Measurements from ENCODE around the gene WDR7.

The WDR7 gene

GRCh38 chr18:56952026-56952425 is 300.9 kb downstream of the WDR7 start:
- no peak for DNase-seq

DNA sequence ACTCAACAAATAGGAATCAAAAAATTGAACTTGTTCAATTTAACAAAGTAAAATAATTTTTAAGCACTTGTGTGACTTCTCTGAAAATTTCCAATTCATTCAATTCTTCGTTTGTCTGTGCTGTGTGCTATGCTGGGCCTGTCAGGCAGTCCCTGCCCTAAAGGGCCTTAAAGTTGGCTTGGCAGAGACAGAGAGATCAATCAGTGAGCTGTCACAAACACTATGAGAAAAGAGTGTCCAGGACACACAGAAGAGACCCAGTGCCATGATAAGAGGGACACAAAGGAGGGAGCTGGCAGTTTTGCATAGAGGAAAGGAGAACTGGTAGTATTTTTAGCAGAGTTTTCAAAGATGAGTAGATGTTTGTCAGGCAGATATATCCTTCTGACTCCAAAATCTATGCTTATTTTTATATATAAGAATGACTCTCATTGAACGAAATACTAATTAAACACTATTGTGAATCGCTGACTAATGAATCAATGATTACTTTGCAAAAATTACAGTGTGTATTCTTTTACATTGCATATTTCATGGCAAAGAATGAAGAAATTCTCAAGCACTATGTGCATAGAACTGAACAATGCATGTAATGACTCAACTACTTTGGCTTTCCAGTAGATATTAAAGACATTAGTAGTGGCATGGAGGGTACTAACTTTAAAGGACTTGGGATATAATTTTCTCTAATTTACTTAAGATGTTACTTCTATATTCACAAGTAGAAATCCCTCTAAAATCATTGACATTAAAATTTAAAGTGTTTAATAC is 302.5 kb downstream of the WDR7 start:
- DNase-seq = no peak

- DNase-seq = no peak
Observed at GRCh38 chr18:56955490-56955889, 304.3 kb downstream of the WDR7 start.

- no peak for DNase-seq
Observed at GRCh38 chr18:56959120-56959519, 308.0 kb downstream of the WDR7 start.

DNA sequence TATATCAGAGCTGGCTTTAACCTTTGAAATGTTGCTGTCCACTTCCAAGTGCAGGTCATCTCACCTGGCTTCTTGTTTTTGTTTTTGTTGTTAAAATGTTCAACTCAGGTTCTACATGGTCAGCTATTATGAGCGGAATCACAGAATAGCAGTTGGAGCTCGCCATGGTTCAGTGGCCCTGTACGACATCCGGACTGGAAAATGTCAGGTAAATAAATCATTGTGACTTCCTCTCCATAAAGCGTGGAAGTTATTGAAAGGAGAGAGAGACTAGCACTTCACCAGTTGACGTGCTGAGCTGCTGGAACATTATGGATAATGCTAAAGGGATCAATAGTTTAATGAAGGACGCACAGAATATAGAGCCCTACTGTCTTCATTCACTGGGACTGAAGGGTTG is 311.2 kb downstream of the WDR7 start:
- DNase-seq = no peak

GRCh38 chr18:56967035-56967434 is 315.9 kb downstream of the WDR7 start:
- DNase-seq = no peak

- no peak for DNase-seq
Observed at GRCh38 chr18:56973487-56973886, 322.3 kb downstream of the WDR7 start.

DNA sequence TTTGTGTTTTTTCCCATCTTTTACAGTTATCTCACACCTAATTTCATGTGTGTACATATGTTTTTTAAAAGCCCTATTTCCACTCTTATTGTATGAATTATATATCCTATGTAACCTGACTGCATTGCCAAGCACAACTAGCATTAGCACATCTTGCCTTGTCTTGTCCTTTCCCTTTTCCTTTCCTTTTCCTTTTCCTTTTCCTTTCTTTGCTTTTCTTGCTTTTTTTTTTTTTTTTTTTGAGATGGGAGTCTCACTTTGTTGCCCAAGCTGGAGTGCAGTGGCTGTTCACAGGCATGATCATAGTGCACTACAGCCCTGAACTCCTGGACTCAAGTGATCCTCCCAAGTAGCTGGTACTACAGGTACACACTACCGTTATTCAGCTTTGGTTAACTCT is 323.0 kb downstream of the WDR7 start:
- DNase-seq = no peak

DNA sequence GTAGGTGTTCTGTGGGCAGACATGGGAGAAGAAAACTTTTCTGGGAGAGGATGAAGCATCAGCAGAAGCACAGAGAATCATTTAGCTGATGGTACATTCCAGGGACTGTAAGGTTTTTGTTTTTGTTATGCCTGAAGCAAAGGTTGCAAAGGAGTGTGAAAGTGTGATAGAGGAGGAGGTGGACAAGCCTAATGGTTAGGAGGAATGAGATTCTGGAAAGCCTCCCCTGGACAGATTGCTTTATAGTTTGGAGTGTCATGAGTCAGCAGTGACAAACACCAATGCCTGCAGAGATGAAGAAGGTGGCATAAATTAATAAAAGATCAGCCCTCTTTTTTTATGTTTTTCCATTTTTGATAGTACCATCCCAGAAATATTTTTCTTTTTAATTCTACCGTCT is 324.1 kb downstream of the WDR7 start:
- no peak for DNase-seq

DNA sequence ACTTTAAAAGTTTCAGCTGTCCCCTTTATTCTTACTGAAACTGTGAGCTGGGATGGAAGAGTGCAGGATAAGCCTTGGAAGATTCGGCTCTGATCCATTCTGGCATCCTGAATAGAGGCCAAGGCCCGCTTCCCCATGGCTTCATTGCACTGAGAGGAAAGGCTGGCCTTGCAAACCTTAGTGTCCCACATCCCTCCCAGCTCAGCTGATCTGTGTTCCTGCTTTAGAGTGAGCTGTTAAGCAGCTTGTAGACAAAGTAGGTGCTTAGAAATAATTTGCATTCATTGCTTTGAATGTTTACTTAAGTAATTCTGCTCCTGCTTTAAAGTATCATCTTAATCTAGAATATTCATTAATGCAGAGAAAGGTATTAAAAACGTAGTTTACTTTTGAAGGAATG is 326.1 kb downstream of the WDR7 start:
- DNase-seq = no peak

DNA sequence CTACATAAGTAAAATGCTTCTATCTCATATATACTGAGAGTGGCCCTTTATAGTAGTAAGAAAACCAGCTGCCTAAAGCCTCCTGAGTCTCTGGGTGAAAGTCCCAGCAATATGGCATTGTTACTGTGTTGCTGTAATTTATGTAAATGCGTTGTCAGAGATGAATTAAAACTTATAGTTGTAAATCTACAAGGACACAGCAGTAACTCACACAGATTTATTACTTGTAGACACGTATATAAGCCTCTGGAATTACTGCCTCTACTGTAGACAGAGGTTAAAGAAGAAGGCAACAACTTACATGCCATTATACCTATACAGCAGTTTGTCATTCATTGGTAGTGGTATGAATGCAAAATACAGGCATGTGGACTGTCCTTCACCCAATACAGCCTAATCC is 326.6 kb downstream of the WDR7 start:
- DNase-seq = no peak

DNA sequence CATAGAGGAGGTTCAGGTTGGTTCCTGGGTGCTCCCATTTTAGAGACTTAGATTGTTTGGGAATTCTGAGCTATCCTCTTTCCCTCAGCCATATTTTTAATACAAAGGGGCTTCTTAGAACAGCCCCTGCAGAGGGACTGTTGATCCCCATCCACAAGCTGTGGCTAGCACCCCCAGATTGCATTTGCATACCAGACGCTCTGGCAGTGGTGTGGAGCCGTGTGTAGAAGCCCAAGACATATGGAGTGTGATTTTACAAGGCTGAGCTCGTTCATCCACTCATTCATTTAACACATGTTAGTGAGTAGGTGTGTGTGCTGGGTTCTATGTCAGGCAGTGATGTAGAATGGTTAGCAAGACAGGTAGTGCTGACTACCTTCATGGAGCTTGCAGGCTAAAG is 329.0 kb downstream of the WDR7 start:
- DNase-seq = no peak

DNA sequence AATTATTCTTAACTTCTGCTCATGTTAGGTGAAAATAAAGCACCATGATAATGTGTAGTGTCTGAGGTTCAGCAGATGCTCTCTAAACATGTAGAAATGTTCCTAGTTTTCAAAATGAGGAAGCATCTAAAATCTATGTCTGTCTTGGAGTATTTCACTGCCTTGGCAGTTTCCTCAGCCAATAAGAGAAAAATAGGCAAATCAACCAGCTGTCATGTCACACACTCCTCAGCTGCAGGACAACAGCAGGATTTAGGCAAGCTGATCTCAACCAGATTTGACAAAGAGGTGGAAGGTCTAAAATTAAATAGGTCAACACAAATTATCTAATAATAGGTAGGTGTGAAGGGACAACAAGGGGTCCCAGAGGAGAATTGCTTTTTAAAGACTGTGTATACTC is 331.6 kb downstream of the WDR7 start:
- DNase-seq = no peak

GRCh38 chr18:56983275-56983992 is 332.3 kb downstream of the WDR7 start:
- no peak for DNase-seq

DNA sequence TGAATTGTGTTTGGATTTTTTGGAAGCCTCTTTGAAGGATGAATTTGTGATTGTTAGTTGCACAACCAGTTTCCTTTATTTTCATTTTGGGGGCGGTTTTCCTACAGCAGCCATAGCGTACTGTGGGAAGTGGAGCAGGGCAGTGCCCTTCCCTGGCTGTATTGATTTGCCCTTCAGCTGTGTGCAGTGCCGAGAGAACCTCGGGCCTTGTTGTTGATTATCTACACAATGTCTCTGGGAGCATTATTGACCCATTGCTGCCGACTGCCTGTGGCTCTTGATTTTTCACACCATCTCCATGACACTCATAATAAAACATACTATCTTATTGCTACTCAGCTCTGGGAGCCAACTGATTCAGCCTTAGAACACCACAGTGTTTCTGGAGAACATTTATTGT is 333.6 kb downstream of the WDR7 start:
- DNase-seq = no peak

DNA sequence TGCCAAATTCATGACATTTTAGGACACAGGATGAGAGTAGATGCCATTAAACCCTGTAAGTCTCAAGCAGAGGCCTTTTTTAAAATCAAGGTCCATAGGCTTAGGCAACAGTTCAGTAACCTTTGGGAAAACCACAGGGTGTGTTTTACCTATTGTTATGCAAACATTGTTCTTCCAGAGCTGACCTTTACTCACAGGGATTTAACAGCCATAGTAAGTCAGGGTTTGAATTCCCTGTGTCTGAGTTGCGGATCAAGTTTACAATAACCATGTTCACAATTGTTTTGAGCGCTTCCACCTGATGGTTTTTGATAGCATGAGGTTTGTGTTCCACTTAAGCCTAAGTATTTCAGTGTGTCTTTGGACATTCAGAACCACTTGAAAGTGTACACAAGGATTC is 335.7 kb downstream of the WDR7 start:
- no peak for DNase-seq

GRCh38 chr18:56987236-56987635 is 336.1 kb downstream of the WDR7 start:
- no peak for DNase-seq

DNA sequence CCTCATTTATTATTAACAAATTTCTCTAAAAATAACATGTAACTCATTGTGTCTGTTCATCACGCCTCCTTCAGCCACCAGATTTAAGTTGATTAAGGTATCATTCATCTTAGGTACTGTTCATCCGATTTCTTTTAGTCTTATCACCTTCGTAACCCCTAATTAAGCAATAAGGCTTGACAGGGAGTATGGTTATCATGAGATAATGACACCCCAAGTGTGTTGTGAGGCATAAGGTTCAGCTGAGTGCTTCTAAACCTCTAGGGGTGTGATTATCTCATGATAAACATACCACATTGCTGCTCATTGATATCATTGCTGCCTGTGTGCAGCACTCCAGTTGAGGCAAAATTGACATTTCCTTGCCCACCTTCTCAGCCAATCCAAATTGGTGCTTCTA is 336.9 kb downstream of the WDR7 start:
- no peak for DNase-seq

GRCh38 chr18:56990678-56991077 is 339.5 kb downstream of the WDR7 start:
- DNase-seq = no peak

GRCh38 chr18:56992777-56993176 is 341.6 kb downstream of the WDR7 start:
- no peak for DNase-seq

DNA sequence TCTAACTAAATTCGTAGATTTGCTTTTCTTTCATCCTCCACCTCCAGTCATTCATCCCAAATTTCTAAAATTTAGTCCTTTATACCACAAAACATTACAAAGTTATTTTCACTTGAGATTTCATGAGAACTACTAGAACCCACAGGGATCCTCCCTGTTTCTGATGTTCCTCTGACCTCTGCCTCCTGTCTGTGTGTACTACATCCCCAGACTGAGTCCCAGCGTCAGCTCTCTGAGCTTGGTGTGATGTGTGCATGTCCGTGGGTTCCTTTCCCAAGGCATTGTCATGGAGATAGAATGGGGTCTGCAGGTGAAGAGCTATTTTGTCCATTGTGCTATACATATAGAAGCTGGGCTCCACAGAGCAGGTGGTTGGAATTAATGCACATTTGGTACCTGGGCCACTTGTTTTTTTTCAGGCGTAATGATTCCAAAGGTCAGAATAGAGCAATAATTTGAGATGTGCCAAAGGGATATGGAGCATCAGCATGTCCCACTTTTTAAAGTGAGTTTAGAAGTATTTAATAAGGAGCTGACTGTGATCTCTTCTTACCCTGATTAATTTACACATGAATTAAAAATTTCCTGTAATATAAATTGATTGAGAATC is 344.5 kb downstream of the WDR7 start:
- no peak for DNase-seq

- DNase-seq = no peak
Observed at GRCh38 chr18:56997200-56997599, 346.0 kb downstream of the WDR7 start.

DNA sequence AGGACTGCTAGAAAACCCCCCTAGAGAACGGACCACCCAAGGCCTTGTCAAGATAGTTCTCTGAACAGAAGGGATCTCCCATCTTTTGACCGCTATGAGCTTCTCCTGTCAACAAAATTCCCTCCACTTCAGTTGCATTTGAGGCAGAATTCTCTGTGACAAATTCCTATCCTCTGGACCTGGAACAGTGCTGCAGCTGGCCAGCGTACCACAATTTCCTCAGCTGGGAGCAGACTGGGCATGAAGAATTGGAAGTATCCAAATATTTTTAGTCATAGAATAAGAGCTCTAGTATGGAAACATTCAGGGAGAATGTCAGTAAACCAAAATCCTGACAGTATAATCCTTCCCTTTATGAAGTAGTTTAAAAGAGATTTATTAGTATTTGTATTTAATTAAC is 348.7 kb downstream of the WDR7 start:
- DNase-seq = no peak

DNA sequence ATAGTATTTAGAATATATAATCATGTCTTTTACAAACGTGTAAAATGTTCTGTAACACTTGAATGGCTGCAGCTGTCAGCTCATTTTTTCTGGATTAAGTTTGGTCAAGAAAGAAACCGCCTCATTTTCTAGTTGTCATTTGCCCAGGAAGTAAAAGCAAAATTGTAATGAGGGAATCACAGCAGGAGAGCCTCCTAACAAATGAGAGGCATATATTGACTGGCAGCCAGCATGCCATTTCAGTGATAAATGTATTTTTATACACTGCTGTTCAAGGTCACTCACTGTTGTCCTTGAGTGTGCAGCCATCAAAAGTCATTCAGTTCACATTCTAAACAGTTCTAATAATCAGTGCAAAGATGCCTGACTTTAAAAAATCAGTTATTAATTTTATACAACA is 351.5 kb downstream of the WDR7 start:
- no peak for DNase-seq
